Cardiac fibroblast (primary cell): Measurements from ENCODE around the gene FASN.

Source experiments
- DNase-seq, 2 donors: peaks; one replicate each; pipeline versions ENCODE4 v3.0.0 to v3.0.0-alpha.2; 2010; ENCODE audit warnings: low read depth in 2 of 2
- H3K4me3 ChIP-seq, 2 donors: replicated peaks in 1 of 2; 1 replicate in 1 of 2; 2 replicates in 1 of 2; pipeline ENCODE4 v1.5.1; 2011; ENCODE audit warnings: low read depth in 2 of 2, low read length in 2 of 2, mild to moderate bottlenecking in 2 of 2, moderate library complexity in 1 of 2
- TF ChIP-seq, protein P1 (sequence below): IDR thresholded peaks from one replicate; pipeline ENCODE4 v1.5.1; 2011; ENCODE audit warnings: low read depth, mild to moderate bottlenecking, low read length, inconsistent platforms

The FASN gene

DNA sequence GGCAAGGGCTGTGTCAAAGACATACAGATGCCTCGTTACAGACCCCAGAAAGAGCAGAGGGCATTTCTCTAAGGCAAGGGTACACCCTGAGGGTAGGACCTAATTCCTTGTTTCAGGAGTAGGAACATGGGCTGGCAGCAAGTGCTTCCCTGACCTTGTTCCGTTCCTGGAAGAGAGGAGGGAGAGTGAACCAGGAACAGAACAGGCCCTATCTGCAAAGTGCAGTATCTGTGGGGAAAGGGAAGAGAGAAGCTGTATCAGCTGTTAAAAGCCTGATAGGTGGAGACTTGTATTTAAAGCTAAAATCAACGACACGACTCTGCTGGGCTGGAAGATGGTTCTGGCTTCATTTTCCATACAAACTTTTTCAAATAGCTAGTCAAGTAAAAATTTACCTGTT is 26.1 kb upstream of the FASN start:
- H3K4me3 ChIP-seq: no peak overlapping the region
- DNase-seq: no peak
- TF ChIP-seq, protein P1, sequence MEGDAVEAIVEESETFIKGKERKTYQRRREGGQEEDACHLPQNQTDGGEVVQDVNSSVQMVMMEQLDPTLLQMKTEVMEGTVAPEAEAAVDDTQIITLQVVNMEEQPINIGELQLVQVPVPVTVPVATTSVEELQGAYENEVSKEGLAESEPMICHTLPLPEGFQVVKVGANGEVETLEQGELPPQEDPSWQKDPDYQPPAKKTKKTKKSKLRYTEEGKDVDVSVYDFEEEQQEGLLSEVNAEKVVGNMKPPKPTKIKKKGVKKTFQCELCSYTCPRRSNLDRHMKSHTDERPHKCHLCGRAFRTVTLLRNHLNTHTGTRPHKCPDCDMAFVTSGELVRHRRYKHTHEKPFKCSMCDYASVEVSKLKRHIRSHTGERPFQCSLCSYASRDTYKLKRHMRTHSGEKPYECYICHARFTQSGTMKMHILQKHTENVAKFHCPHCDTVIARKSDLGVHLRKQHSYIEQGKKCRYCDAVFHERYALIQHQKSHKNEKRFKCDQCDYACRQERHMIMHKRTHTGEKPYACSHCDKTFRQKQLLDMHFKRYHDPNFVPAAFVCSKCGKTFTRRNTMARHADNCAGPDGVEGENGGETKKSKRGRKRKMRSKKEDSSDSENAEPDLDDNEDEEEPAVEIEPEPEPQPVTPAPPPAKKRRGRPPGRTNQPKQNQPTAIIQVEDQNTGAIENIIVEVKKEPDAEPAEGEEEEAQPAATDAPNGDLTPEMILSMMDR: no peak

DNA sequence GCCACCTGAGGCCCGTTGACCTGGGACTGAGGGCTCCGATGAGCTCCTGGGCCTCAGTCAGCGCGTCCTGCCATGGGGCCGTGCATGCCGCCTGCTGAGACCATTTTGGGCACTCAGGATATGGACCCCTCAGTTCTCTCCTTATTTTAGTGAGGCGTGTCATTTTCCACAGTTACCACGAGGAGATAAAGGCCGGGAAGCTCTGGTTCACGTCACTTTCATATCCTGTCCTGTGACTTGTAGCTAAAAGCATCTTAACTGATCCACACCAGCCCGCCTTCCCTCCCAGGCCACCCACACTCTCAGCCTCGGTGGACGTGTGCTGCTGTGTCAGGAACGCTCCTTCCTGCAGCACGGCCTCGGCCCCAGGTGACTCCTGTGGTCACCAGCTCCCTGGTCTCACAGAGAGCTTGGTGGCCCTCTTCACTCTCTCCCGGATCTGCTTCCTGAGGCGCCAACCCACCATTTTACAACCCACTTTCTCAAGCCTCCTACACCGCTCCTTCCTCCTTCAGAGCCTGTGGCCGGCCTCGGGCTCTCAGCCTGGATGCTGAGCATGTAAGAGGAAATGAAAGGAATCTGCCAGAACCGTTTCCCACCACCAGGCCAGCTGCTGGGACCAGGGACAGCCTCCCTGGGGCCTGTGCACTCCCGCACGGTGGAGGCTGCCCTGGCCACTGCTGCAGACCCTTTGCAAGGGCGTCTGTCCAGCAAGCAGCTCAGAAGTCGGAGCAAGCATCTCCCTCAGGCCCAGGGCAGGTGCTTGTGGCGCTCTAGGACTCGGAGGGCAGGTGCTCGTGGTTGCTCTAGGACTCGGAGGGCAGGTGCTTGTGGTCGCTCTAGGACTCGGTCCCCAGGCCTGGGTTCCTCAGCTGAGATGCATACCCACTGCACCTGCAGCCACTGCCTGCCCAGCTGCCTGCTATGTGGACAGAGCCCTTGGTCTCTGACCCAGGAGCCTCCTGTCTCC is 23.9 kb upstream of the FASN start:
- no peak for DNase-seq
- TF ChIP-seq, protein P1: no peak

DNA sequence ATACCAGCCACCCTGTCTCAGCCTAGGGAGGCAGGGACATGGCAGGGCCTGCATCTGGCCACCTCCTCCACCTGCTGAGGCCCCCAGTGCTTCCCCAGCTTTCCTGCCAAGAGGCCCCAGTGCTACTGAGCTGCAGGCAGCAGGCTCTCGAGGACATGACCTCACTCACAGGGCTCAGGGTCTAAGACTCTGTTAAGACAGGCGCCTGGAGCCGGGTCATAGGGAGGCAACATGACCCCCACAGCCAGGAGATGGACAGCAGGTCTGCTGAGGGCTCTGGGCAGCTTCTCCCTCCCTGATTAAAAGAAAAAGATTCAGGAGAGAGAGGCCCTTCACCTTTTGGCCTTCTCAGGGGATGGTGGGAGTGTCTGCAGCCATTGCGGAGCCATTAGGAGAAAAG is 23.2 kb upstream of the FASN start:
- H3K4me3 ChIP-seq: no peak overlapping the region
- TF ChIP-seq, protein P1: no peak
- DNase-seq: no peak

More for the DNA sequence above, 23.9 kb upstream of the FASN start:
- H3K4me3 ChIP-seq: no peak overlapping the region

DNA sequence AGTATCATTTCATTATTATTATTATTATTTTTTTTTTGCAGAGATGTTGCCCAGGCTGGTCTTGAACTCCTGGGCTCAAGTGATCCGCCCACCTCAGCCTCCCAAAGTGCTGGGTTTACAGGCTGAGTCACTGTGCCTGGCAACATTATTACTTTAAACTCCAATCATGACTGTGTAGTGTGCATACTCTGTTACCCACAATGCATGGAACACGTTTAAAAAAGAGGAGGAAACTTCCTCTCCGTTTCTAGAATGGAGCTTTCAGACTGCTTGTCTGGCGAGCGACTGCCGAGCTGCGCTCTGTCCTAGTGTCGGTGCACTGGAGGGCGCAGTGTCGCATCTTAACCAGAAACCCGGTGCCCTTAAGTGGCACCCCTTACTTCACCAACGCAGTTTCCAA is 22.1 kb upstream of the FASN start:
- peak; percentile 31 to 32 for DNase-seq
- TF ChIP-seq, protein P1: no peak

DNA sequence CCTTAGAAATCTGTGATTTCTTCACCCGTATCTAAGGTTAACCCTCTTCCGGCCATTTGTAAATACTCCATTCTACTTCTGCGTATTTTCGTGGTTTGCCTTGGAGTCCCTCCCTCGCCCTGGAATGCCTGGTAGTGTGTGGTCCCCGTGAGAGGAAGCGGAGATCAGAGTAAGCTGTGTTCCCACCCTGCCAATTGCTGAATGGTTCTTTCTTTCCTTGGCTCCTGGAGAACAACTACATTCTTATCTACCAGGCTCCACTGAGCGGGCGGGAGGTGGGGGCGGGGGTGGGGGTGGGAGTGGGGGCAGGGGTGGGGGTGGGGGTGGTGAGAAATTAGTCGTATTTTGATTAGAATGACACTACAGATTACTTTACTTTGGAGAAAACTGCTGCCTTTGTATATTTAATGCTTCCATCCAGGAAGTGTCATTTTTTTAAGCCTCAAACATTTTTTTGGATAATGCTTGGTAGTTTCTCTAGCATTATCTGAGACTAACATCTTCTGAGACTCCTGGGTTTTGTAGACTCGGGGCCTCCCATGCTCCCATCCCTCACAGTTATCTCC is 20.9 kb upstream of the FASN start:
- DNase-seq: peak in 1 of 2 donors; percentile 77
- H3K4me3 ChIP-seq: no peak overlapping the region
- TF ChIP-seq, protein P1: no peak

More for the DNA sequence above, 22.1 kb upstream of the FASN start:
- no peak overlapping the region for H3K4me3 ChIP-seq

DNA sequence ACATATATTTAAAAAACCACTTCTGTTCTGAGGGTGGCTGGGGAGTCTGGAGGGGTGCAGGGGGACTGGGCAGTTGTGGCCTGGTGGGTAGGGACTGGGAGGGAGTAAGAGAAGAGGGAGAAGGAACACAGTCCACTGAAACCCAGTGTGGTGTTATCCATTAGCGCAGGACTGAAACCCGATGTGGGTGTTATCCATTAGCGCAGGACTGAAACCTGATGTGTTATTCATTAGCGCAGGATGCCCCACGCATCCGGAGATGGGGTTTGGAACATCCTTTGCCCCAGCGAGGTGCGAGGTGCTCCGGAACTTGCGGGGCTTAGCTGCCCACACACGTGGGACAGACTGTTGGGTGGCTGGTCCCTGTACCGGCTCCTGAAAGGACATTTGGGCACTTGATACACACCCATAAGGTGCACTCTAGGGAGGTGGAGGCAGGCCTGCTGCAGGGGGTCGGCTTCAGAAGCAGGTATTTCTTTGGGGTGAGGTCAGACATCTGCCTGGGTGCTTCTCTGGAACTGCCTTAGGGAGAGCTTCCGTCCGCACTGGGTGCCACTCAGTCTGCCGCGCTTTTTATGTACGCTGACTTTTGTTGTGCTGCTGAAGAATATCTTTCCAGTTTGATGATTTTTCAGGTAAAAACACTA is 20.3 kb upstream of the FASN start:
- no peak overlapping the region for H3K4me3 ChIP-seq
- TF ChIP-seq, protein P1: no peak
- DNase-seq: no peak
